Measurements from ENCODE around the gene BTBD17. TPM values are rescaled to one million over a fixed set of nuclear protein-coding genes. Genes with fewer than 3 reads are reported as not detected.

The BTBD17 gene
- polyA plus RNA-seq, 1 of the 3 experiments (the other 2 are of a cell fraction) = not detected

GRCh38 chr17:74358697-74359096, 3.0 kb downstream of the BTBD17 start:
- no peak overlapping the region for H3K4me3 ChIP-seq (ENCODE audit: low read depth in 2 of 2, low read length in 1 of 2)
- H3K4me1 ChIP-seq (ENCODE audit: control insufficient read depth in 1 of 2, insufficient read depth in 2 of 2, low read depth in 1 of 2, low read length in 1 of 2) = peaks cover 0 to 2% of the 10 kb centered on the region in 2 experiments; a peak in 1 of 4 replicates
- ChIA-PET CTCF (interaction anchor here (0.8 to 13.1 kb wide), 6 partner anchors 9 to 147 kb away, joined by 3 to 194 read pairs (median 46); partner anchors contain the start of gene GPR142), POLR2A (no interaction called here)
- H3K36me3 ChIP-seq (replicated peaks in 1 of 2; ENCODE audit: control insufficient read depth in 1 of 2, insufficient read depth in 2 of 2, low read length in 1 of 2) = no peaks in the 10 kb centered on the region
- no peak overlapping the region for H2AFZ ChIP-seq (ENCODE audit: low read depth)
- no peaks in the 10 kb centered on the region for H3K27me3 ChIP-seq (ENCODE audit: insufficient read depth)
- H3K9me3 ChIP-seq = no peaks in the 10 kb centered on the region
- H3K27ac ChIP-seq (ENCODE audit: low read depth in 2 of 2, low read length in 1 of 2) = no peak overlapping the region
- no peaks in the 10 kb centered on the region for H4K20me1 ChIP-seq (ENCODE audit: insufficient read depth)
- H3F3A ChIP-seq (replicated peaks; ENCODE audit: insufficient read depth) = no peaks in the 10 kb centered on the region
- H3K9ac ChIP-seq = no peak overlapping the region
- no peaks in the 10 kb centered on the region for H3K9me2 ChIP-seq
- DNase-seq = no peak
- TF ChIP-seq ELF1 (IDR thresholded peaks at IDR 0.05) = no peak
- no peak for TF ChIP-seq SMC3 (IDR thresholded peaks at IDR 0.05; ENCODE audit: low read depth, low read length)
- TF ChIP-seq JUND (IDR thresholded peaks at IDR 0.05) = no peak
- TF ChIP-seq, protein P1, sequence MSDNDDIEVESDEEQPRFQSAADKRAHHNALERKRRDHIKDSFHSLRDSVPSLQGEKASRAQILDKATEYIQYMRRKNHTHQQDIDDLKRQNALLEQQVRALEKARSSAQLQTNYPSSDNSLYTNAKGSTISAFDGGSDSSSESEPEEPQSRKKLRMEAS (IDR thresholded peaks at IDR 0.05; ENCODE audit: low read depth) = no peak
- no peak for TF ChIP-seq YY1 (IDR thresholded peaks at IDR 0.05; ENCODE audit: low read depth)
- no peak for TF ChIP-seq TAF1 (IDR thresholded peaks at IDR 0.05; ENCODE audit: borderline replicate concordance, low read depth, low read length)
- no peaks in the 10 kb centered on the region for H3K79me2 ChIP-seq (ENCODE audit: insufficient read depth)
- WGBS (ENCODE audit: low lambda C conversion rate) = 47% methylated on average over 9 of the region's 9 CpGs
- no peak overlapping the region for H3K4me2 ChIP-seq

DNA sequence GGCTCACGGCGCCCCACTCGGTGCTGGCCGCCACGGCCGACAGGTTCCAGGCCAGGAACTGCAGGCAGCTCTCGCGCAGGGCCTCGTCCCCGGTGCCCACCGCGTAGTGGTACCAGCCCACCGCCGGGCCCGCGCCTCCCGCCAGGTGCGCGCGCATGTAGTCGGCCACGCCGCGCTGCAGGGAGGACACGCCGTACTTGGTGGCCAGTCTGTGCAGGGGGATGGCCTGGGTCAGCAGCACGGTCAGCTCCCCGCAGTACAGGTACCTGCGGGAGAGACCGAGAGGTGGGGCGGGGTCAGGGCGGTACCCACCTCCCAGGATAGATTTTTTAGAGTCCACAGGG, 4.2 kb downstream of the BTBD17 start:
- no peak overlapping the region for H2AFZ ChIP-seq (ENCODE audit: low read depth)
- H3K4me2 ChIP-seq = no peak overlapping the region
- no peak for TF ChIP-seq MXI1 (IDR thresholded peaks at IDR 0.05; ENCODE audit: low read depth, low read length)
- no peak for TF ChIP-seq RFX5 (IDR thresholded peaks at IDR 0.05; ENCODE audit: low read length)
- no peak for TF ChIP-seq RXRA (IDR thresholded peaks at IDR 0.05; ENCODE audit: borderline replicate concordance, low read depth)
- no peak for TF ChIP-seq TAF1 (IDR thresholded peaks at IDR 0.05; ENCODE audit: borderline replicate concordance, low read depth, low read length)
- H3K27me3 ChIP-seq (ENCODE audit: insufficient read depth) = no peaks in the 10 kb centered on the region
- no peak overlapping the region for H3K27ac ChIP-seq (ENCODE audit: low read depth in 2 of 2, low read length in 1 of 2)
- no peak overlapping the region for H3K4me3 ChIP-seq (ENCODE audit: low read depth in 2 of 2, low read length in 1 of 2)
- no peaks in the 10 kb centered on the region for H3K9me2 ChIP-seq
- no peaks in the 10 kb centered on the region for H3K36me3 ChIP-seq (replicated peaks in 1 of 2; ENCODE audit: control insufficient read depth in 1 of 2, insufficient read depth in 2 of 2, low read length in 1 of 2)
- H3F3A ChIP-seq (replicated peaks; ENCODE audit: insufficient read depth) = no peaks in the 10 kb centered on the region
- no peaks in the 10 kb centered on the region for H3K79me2 ChIP-seq (ENCODE audit: insufficient read depth)
- no peaks in the 10 kb centered on the region for H3K9me3 ChIP-seq
- DNase-seq = no peak
- H3K4me1 ChIP-seq (ENCODE audit: control insufficient read depth in 1 of 2, insufficient read depth in 2 of 2, low read depth in 1 of 2, low read length in 1 of 2) = peaks cover 0 to 2% of the 10 kb centered on the region in 2 experiments; a peak in 1 of 4 replicates
- WGBS (ENCODE audit: low lambda C conversion rate) = 86% methylated on average over 26 of the region's 32 CpGs
- ChIA-PET CTCF (interaction anchor here (3.1 to 4.7 kb wide), 2 partner anchors 10 to 100 kb away, joined by 14 to 44 read pairs; partner anchors contain the start of gene GPR142), POLR2A (no interaction called here)
- no peaks in the 10 kb centered on the region for H4K20me1 ChIP-seq (ENCODE audit: insufficient read depth)
- H3K9ac ChIP-seq = no peak overlapping the region

DNA sequence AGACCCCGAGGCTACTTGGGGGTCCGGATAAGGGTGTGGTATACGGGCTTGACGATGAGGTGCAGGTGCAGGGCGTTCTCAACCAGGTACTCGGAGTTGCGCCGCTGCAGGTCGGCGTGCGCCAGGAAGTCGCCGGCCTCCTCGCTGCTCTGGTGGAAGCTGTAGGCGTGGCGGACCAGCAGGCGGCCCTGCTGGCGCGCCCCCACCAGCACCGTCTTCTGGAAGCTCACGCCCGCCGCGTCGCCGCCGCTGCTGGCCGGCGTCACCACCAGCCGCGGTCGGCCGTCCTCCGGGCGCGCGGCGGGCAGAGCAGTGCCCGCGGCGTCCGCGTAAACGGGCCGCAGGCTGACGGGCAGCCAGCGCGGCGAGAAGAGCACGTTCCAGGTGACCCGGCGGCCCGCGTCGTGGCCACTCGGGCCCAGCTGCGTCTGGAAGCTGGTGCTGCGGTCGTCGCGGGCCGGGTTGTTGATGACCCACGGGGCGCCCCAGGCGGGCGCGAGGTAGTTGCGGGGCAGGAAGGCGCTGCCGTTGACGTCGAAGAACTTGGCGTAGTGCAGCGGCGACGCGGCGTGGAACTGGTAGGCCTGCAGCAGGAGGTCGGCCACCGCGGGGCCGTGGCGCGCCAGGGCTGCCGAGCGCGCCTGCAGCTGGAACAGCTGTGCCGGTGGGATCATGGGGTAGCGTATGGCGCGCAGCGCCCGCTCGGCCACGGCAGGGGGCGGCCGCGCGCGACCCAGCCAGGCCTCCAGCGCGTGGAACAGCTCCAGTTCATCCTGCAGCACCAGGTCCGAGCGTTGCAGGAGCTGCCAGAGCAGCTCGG, 4.8 kb downstream of the BTBD17 start:
- H3K9me2 ChIP-seq = no peaks in the 10 kb centered on the region
- H3K4me2 ChIP-seq = no peak overlapping the region
- no peak overlapping the region for H3K9ac ChIP-seq
- H3F3A ChIP-seq (replicated peaks; ENCODE audit: insufficient read depth) = no peaks in the 10 kb centered on the region
- peaks cover 0 to 2% of the 10 kb centered on the region in 2 experiments; a peak in 1 of 4 replicates for H3K4me1 ChIP-seq (ENCODE audit: control insufficient read depth in 1 of 2, insufficient read depth in 2 of 2, low read depth in 1 of 2, low read length in 1 of 2)
- H3K27ac ChIP-seq (ENCODE audit: low read depth in 2 of 2, low read length in 1 of 2) = no peak overlapping the region
- H3K9me3 ChIP-seq = no peaks in the 10 kb centered on the region
- H3K27me3 ChIP-seq (ENCODE audit: insufficient read depth) = no peaks in the 10 kb centered on the region
- WGBS (ENCODE audit: low lambda C conversion rate) = 84% methylated on average over 79 of the region's 105 CpGs
- no peaks in the 10 kb centered on the region for H4K20me1 ChIP-seq (ENCODE audit: insufficient read depth)
- no peaks in the 10 kb centered on the region for H3K79me2 ChIP-seq (ENCODE audit: insufficient read depth)
- no peak overlapping the region for H2AFZ ChIP-seq (ENCODE audit: low read depth)
- DNase-seq = no peak
- POLR2A ChIA-PET = no interaction called here
- TF ChIP-seq POLR2AphosphoS5 (IDR thresholded peaks at IDR 0.05; ENCODE audit: low read depth, low read length) = no peak
- H3K36me3 ChIP-seq (replicated peaks in 1 of 2; ENCODE audit: control insufficient read depth in 1 of 2, insufficient read depth in 2 of 2, low read length in 1 of 2) = no peaks in the 10 kb centered on the region
- no peak overlapping the region for H3K4me3 ChIP-seq (ENCODE audit: low read depth in 2 of 2, low read length in 1 of 2)
- CTCF ChIA-PET = interaction anchor here (1.0 to 4.7 kb wide), 6 partner anchors 11 to 101 kb away, joined by 3 to 44 read pairs (median 6); partner anchors contain the start of gene GPR142
